ENCODE measurements around the gene ZNF770.

- no peak for TF ChIP-seq CTCF (IDR thresholded peaks at IDR 0.05)
- TF ChIP-seq POLR2A (IDR thresholded peaks at IDR 0.05), result no peak
Observed at GRCh38 chr15:35020974-35021373, 32.9 kb upstream of the ZNF770 start.

All from ovary (tissue), 3 donors.